ENCODE results near the gene KANSL1.

GRCh38 chr17:46139432-46140210, 53.6 kb downstream of the KANSL1 start:
- TF ChIP-seq TAF1 (IDR thresholded peaks at IDR 0.05; ENCODE audit: low read depth) (no peak), MAX (IDR thresholded peaks at IDR 0.05) (no peak), TEAD4 (IDR thresholded peaks at IDR 0.05) (no peak), EP300 (IDR thresholded peaks at IDR 0.05; ENCODE audit: borderline replicate concordance) (no peak), TCF12 (IDR thresholded peaks at IDR 0.05; ENCODE audit: low read depth) (no peak), REST (IDR thresholded peaks at IDR 0.05; ENCODE audit: low read depth) (no peak)
